Measurements from ENCODE around the gene SHISAL2A. TPM values are rescaled to one million over a fixed set of nuclear protein-coding genes. Genes with fewer than 3 reads are reported as not detected.

The SHISAL2A gene
- total RNA-seq, 1 experiment from 2014 or later, result not detected

DNA sequence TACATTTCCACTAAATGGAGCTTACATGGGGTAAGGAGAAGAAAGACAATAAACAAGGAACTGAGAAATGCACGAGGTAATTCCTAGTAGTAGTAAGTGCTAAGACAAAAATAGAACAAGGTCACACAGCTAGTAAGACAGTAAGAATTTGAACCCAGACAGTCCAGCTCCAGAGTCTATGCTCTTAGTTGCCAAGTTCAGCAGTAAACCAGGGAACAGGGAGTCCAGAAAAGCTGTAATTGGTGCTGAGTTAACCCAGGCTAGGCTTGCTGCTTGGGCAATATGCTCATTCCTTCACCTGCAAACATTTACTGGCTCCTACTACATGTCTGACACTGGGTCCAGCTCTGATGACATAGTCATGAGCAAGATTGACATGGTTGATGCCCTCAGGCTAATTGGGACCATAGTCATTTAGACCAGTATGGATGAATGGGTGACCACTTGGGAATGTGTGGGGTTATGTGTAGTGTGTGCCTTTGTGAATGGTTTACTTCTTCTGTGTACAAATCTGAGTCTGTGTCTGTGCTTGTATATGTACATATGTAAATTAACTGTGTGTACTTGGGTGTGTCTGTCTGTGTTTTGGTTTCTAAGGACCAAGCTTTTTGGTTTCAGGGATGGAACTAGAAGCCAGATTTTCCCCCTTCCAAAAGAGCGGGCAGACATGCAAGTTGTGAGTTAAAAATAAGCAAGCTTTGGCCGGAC, 28.8 kb upstream of the SHISAL2A start:
- H3K27me3 ChIP-seq, result no peaks in the 10 kb centered on the region
- H3K9me3 ChIP-seq, result no peaks in the 10 kb centered on the region
- H3K36me3 ChIP-seq, result no peaks in the 10 kb centered on the region
- H3K4me3 ChIP-seq, result no peak overlapping the region
- no peak for DNase-seq

DNA sequence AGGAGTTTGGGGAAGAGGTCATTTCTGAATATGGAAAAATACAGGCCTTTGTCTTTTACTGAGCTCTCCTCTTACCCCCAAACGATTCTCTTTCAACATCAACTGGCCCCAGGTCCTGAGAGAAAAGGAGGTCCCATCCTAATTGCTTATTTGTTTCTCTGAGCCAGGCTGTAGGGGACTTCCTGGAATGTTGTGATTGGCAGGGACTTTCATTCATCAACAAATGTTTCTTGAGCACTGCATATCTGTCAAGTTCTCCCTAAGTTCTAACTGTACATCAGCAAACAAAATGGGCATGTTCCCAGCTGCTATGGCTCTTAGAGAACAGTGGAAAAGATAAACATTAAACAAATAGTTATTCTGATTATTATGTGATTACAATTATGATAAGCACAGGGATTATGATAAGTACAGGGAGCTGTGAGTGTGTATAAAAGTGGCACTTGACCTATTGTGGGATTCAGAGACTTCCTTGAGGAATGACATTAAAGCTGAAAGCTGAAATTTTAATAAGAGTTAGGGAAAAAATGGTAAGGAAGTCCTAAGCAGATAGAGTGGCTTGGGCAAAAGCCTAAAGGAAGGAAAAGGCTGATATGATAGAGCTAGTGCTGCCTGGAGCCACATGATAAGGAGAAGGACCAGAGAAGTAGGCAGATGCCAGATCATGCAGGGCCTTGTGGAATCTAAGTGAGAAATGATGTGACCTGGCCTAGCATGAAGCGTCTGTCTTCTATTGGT, 19.2 kb upstream of the SHISAL2A start:
- DNase-seq, result no peak
- no peaks in the 10 kb centered on the region for H3K36me3 ChIP-seq
- H3K9me3 ChIP-seq, result no peaks in the 10 kb centered on the region
- no peaks in the 10 kb centered on the region for H3K27me3 ChIP-seq
- no peak overlapping the region for H3K4me3 ChIP-seq

DNA sequence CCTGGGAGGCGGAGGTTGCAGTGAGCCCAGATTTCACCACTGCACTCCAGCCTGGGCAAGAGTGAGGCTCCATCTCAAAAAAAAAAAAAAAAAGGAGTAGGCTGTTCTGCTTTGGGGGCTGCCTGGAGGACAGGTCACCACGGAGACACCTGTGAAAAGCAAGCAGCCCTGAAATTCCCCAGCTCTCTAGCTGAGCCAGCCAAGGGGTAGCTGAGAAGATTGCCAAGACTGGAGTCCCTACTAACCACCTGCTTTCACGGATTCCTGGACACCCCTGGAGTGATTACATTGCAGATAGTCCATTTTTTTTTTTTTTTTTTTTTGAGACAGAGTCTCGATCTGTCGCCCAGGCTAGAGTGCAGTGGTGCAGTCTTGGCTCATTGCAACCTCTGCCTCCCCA, 18.3 kb upstream of the SHISAL2A start:
- no peak overlapping the region for H3K4me3 ChIP-seq
- no peaks in the 10 kb centered on the region for H3K36me3 ChIP-seq
- H3K9me3 ChIP-seq, result no peaks in the 10 kb centered on the region
- H3K27me3 ChIP-seq, result no peaks in the 10 kb centered on the region
- DNase-seq, result no peak

DNA sequence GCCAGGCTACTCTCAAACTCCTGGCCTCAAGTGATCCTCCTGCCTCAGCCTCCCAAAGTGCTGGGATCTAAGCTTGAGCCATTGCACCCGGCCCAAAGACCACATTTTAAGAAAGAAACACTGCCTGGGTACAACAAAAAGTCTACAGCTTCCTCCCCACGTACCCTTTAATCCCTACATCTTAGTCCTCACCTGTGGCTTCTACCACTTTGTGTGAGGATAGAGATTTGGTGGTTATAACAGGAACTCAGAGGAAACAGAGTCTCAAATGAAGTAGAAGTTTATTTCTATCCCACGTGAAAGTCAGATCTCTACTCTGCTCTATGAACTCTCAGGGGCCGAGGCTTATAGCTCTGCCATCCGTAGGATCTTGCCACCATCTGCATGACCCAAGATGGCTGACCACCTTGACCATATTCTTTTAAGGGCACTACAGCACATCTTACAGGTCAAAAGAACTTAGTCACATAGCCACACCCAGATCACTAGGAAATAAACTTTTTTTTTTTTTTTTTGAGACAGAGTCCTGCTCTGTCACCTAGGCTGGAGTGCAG, 17.4 kb upstream of the SHISAL2A start:
- H3K9me3 ChIP-seq, result no peaks in the 10 kb centered on the region
- no peaks in the 10 kb centered on the region for H3K27me3 ChIP-seq
- DNase-seq, result no peak
- H3K36me3 ChIP-seq, result no peaks in the 10 kb centered on the region
- H3K4me3 ChIP-seq, result no peak overlapping the region

DNA sequence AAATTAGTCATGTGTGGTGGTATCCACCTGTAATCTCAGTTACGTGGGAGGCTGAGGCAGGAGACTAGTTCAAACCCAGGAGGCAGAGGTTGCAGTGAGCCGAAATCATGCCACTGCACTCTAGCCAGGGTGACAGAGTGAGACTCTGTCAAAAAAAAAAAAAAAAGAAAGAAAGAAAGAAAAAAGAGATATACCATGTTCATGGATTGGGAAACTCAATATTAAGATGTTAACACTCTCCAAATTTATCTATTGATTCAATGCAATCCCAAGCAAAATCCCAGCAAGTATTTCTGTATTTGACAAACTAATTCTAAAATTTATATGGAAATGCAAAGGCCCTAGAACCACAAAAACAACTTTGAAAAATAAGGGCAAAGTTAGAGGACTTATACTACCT, 11.0 kb upstream of the SHISAL2A start:
- peaks cover 2% of the 10 kb centered on the region; the same call in 1 of the 2 replicates for H3K9me3 ChIP-seq
- no peak for DNase-seq
- H3K4me3 ChIP-seq, result no peak overlapping the region
- no peaks in the 10 kb centered on the region for H3K36me3 ChIP-seq
- H3K27me3 ChIP-seq, result no peaks in the 10 kb centered on the region

DNA sequence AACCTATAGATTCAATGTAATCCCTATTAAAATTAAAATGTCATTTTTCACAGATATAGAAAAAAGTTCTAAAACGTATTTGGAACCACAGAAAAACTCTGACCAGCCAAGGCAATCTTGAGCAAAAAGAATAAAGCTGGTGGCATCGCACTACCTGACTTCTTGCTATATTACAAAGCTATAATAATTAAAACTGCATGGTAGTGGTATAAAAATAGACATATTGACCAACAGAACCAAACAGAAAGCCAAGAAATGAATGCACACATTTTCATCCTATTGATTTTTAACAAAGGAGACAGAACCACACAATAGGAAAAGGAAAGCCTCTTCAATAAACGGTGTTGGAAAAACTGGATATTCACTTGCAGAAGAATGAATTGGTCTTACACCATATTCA, 9.2 kb upstream of the SHISAL2A start:
- Histone ChIP-seq H3K4me3 (no peak overlapping the region), H3K27me3 (no peaks in the 10 kb centered on the region), H3K9me3 (peaks cover 2% of the 10 kb centered on the region; the same call in 1 of the 2 replicates), H3K36me3 (no peaks in the 10 kb centered on the region)
- DNase-seq, result no peak

DNA sequence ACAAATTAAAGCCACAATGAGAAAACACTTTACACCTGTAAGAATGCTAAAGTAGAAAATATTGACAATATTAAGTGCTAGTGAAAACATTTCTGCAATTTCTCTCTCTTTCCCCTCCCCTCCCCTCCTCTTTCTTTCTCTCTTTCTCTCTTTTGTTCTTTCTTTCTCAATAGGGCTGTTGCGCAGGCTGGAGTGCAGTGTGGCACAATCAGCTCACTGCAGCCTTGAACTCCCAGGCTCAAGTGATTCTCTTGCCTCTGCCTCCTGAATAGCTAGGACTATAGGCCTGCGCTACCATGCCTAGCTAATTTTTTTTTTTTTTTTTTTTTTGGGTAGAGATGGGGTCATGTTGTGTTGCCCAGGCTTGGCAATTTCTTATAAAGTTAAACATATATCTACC, 5.9 kb upstream of the SHISAL2A start:
- no peak for DNase-seq
- Histone ChIP-seq H3K36me3 (no peaks in the 10 kb centered on the region), H3K4me3 (no peak overlapping the region), H3K9me3 (no peaks in the 10 kb centered on the region), H3K27me3 (no peaks in the 10 kb centered on the region)

DNA sequence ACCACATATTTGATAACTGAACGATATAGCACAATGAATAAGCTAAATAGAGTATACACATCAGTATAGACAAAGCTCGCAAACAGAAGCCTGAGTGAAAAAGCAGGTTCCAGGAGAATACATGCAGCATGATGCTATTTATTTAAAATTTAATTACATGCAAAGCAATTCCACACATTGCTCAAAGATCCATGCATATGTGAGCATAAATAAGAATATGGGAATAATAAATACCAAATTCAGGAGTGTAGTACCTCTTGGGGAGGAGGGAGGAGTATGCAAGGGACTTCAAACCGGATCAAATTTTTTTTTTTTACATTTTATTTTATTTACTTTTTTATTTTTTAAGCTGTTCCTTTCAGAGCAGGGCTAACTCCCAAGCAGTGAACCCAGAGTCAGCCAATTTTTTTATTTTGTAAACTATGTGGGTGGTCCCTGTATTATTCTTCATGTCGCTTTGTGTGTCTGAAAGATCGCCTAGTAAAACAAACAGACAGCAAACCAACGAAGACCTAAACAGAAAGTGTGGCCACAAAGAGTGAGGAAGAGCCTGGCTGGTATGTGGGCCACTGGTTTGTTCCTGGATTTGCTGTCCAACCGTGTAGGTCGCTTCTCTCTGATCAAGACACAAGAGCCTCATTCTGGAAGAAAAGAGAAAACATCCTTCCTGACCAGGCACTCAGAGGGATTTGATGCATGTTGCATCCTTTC, 4.2 kb upstream of the SHISAL2A start:
- Histone ChIP-seq H3K36me3 (no peaks in the 10 kb centered on the region), H3K9me3 (no peaks in the 10 kb centered on the region)

DNA sequence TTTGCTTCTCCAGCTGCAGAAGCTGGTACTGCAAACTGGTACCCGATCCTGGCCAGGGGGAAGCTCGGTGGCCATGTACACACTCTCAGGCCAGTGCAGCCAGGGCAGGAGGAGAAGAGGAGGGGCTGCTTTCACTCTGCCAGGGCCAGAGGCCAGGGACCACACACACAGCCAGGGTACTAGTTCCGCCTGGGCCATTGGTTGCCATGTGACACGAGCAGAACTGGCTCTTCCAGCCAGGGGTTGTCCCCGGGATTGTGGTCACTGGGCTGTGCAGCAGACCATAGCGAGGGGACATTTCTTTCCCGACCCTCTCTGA, 3.7 kb upstream of the SHISAL2A start:
- peaks cover 4% of the 10 kb centered on the region; the same call in 1 of the 2 replicates for H3K27me3 ChIP-seq
- no peaks in the 10 kb centered on the region; the same call in 1 of the 2 replicates for H3K9me3 ChIP-seq
- H3K36me3 ChIP-seq, result no peaks in the 10 kb centered on the region
- H3K4me3 ChIP-seq, result no peak overlapping the region
- no peak for DNase-seq

More for the DNA sequence above, 4.2 kb upstream of the SHISAL2A start:
- Histone ChIP-seq H3K27me3 (peaks cover 1% of the 10 kb centered on the region; the same call in 1 of the 2 replicates), H3K4me3 (no peak overlapping the region)
- DNase-seq, result no peak

DNA sequence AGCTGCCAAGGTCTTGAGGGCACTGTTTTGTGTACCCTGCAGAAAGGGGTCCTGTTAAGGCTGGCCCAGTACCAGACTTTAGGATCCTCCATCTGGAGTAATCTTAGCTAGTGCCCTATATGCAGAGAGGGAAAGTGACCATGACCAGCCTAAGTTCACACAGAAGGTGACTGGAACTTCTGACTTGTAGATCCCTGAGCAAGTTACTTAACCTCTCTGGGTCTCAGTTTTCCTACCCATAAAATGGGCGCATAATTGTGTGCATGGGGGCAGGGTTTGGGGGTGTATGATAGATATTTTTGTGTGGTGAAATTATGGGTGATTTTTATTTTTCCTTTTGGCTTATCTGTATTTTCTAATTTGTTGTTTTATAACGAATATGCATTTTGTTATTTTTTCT, 3.3 kb upstream of the SHISAL2A start:
- H3K9me3 ChIP-seq, result peaks cover 1% of the 10 kb centered on the region; the same call in 1 of the 2 replicates
- DNase-seq, result no peak
- H3K36me3 ChIP-seq, result no peaks in the 10 kb centered on the region
- peaks cover 4% of the 10 kb centered on the region; the same call in 1 of the 2 replicates for H3K27me3 ChIP-seq
- no peak overlapping the region for H3K4me3 ChIP-seq

DNA sequence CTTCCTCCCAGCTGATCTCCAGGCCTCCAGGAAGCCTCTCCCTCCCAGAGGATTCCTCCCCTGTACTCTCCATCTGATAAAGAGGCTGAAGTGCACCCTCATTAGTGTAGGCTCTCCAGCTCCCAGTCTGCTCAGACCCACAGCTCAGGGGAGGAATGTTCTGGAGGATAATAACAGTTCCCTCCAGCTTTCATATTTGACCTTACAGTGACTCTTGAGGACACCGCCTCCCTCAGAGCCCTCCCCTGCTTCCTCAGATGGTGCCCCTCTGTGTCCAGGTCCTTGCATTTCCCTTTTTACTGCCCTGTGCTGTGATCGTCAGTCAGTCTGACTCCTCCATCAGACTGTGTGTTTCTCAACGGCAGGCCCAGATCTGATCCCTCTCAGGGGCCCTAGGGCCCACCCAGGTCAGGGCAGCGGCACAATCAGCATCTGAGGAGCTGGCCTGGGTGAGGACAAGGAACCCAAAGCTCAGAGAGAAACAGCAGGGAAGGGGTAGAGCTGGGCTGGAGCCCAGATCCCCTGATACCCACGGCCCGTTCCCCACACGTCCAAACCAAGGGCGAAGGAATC, 1.1 kb upstream of the SHISAL2A start:
- H3K4me3 ChIP-seq, result no peak overlapping the region
- H3K36me3 ChIP-seq, result no peaks in the 10 kb centered on the region
- no peak for DNase-seq
- peaks cover 4% of the 10 kb centered on the region; the same call in 1 of the 2 replicates for H3K27me3 ChIP-seq
- H3K9me3 ChIP-seq, result peaks cover 7% of the 10 kb centered on the region; the same call in 1 of the 2 replicates

DNA sequence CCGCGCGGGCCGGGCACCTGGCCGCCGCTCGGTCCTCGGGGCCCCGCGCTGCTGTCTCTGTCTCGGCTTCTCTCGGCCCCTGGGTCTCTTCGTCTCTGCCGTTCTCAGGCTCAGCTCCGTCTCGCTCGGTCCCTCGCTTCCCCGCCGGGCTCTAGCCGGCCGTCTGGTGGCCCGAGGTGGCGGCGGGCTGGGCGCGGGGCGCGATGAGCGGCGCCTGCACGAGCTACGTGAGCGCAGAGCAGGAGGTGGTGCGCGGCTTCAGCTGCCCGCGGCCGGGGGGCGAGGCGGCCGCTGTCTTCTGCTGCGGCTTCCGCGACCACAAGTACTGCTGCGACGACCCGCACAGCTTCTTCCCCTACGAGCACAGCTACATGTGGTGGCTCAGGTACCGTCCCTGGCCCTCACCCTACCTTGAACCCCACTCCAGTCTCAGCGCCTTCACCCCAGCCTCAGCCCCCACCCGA, 355 bp downstream of the SHISAL2A start:
- peak overlapping the region; percentile 26; the same call in 1 of the 2 replicates for H3K4me3 ChIP-seq
- peaks cover 7% of the 10 kb centered on the region; the same call in 1 of the 2 replicates for H3K9me3 ChIP-seq
- H3K27me3 ChIP-seq, result peaks cover 4% of the 10 kb centered on the region; the same call in 1 of the 2 replicates
- DNase-seq, result peak; percentile 15
- no peaks in the 10 kb centered on the region for H3K36me3 ChIP-seq

DNA sequence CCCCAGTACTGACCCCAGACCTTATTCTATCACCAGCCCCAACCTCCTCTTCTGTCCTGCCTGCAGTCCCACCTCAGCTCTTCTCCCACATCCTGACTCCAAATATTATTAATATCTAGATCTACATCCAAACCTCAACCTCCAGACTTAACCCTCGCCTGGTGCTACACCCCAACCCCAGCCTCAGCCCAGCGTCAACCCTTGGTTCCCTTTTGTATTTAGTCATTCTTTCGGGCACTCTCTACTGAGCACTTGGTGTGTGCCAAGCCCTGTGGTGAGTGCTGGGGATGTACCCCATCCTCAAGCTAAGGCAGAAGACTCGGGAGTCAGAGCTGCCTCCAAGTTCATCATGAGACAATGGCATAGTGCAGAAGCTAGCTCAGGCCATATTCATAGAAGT, 1.1 kb downstream of the SHISAL2A start:
- Histone ChIP-seq H3K27me3 (peaks cover 4% of the 10 kb centered on the region; the same call in 1 of the 2 replicates), H3K4me3 (no peak overlapping the region), H3K9me3 (peaks cover 7% of the 10 kb centered on the region; the same call in 1 of the 2 replicates), H3K36me3 (no peaks in the 10 kb centered on the region)
- no peak for DNase-seq

DNA sequence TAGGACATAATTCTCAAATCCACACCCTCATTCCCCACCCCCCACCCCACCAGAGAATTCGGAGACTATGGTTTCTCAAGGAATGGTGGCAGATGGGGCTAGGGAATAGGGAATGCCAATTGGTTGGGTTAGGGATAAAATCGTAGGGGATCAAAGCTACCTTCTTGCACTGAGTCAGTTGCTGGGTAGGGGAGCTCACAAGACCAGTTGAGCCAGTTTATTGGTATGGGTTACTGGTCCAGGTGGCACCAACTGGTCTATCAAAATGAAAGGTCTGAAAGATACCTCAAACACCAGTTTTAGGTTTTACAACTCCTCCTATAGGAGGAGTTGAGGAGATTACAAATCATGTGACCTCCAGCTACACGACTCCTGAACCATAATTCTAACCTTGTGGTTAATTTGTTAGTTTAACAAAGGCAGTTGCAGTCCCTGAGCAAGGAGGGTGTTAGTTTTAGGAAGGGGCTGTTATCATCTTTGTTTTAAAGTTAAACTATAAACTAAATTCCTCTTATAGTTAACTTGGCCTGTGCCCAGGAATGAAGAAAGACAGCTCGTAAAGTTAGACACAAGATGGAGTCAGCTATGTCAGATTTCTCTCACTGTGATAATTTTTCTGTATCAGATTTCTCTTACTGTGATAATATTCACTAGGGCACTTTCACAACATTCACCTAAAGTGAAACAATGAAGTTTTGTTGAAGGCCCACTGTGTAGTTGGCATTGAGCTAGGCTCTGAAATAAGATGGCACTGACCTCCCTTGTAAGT, 2.5 kb downstream of the SHISAL2A start:
- no peak for DNase-seq
- H3K27me3 ChIP-seq, result peaks cover 4% of the 10 kb centered on the region; the same call in 1 of the 2 replicates
- H3K36me3 ChIP-seq, result no peaks in the 10 kb centered on the region
- H3K9me3 ChIP-seq, result peaks cover 7% of the 10 kb centered on the region; the same call in 1 of the 2 replicates
- no peak overlapping the region for H3K4me3 ChIP-seq

DNA sequence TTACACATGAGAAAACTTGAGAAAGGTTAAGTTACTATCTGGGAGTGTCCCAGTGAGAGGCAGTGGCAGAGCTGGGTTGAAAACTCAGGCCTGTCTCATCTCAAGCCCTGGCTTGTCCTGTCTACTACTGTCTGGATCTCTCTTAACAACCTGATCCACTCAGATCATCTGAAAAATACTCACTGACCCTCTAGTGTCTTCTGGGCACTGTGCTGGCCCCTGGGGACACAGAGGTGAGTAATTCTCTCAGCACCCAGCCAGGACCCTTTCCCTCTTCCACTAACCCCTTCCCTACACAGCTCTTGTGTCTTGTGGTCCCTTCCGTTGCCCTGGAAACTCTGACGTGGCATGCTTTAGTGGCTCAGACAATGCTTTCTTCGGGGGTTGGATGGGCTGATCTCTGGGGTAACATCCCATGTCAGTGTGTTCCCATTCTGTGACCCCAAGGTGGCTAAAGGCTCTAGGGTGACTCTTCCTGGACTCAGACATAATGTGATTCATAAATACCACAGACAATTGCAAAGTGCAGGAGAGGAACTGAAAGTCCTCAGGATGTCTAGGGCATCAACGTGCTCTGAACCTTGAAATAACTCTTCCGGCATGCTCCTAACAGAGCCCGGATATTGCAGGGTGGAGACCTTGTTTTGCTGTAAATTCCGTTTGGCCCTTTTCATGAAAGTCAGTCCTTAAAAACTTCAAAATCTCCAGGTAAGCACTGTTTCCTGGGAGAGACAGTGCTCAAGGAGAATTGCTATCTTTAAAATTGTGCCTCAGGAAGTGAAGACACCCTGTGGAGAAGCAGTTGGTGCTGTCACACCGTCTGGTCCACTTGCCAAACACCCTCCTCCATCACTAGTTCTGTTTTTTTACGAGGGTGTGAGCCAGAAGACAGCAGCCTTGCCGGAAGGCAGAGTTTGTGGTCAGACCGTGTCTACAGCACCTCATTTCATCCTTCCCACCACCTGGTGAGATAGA, 4.0 kb downstream of the SHISAL2A start:
- peaks cover 4% of the 10 kb centered on the region; the same call in 1 of the 2 replicates for H3K27me3 ChIP-seq
- no peaks in the 10 kb centered on the region for H3K36me3 ChIP-seq
- peaks cover 7% of the 10 kb centered on the region; the same call in 1 of the 2 replicates for H3K9me3 ChIP-seq
- DNase-seq, result no peak
- H3K4me3 ChIP-seq, result no peak overlapping the region

Data from MG63 (cell line).